Esophagus squamous epithelium (tissue), 5 donors: ENCODE data around the gene SFXN5. TPM values are rescaled to one million over a fixed set of nuclear protein-coding genes. Genes with fewer than 3 reads are reported as not detected.

Experiments
- DNase-seq: peaks from one replicate; lab custom pipeline; 2025; lab: John Stamatoyannopoulos, UW
- H3K27ac ChIP-seq, 4 donors: fragments of 200-600 bp; sonication (generic); one replicate each; pipeline ENCODE4 v1.5.1; 2016 to 2019; ENCODE audit warnings: mild to moderate bottlenecking in 1 of 4
- H3K27me3 ChIP-seq, 4 donors: fragments of 200-600 bp; sonication (generic); 1 replicate in 3 of 4; 2 replicates in 1 of 4; pipeline versions ENCODE4 v1.5.1 to v1.6.0; 2017 to 2021; ENCODE audit warnings: antibody characterized with exemption in 1 of 4
- H3K36me3 ChIP-seq, 3 donors: fragments of 200-600 bp; sonication (generic); one replicate each; pipeline ENCODE4 v1.5.1; 2016 to 2019
- H3K4me1 ChIP-seq, 3 donors: fragments of 200-600 bp; sonication (generic); one replicate each; pipeline ENCODE4 v1.5.1; 2017 to 2019
- H3K4me3 ChIP-seq, 4 donors: fragments of 200-600 bp; sonication (generic); 1 replicate in 3 of 4; 2 replicates in 1 of 4; pipeline ENCODE4 v1.5.1; 2016 to 2019; ENCODE audit warnings: mild to moderate bottlenecking in 2 of 4, moderate library complexity in 1 of 4
- H3K9me3 ChIP-seq, 3 donors: fragments of 200-600 bp; sonication (generic); one replicate each; pipeline ENCODE4 v1.5.1; 2016 to 2019
- CTCF ChIP-seq, 6 experiments: fragments of 450-650 bp in 4 of 6; fragments of 200-600 bp in 2 of 6; sonication (generic) in 2 of 6; IDR thresholded peaks; one replicate each; pipeline ENCODE4 v1.5.1; 2016 to 2019; ENCODE audit warnings: antibody characterized with exemption in 6 of 6, mild to moderate bottlenecking in 4 of 6, moderate library complexity in 4 of 6
- POLR2A ChIP-seq, 4 donors: fragments of 450-650 bp; IDR thresholded peaks; one replicate each; pipeline ENCODE4 v1.6.1; 2017; ENCODE audit warnings: antibody characterized with exemption in 4 of 4, mild to moderate bottlenecking in 4 of 4, moderate library complexity in 3 of 4
- WGBS, 2 donors: methylation state at CpG; one replicate each; pipeline ENCODE4 v1.1.5; 2018; 5-methylcytosine and 5-hydroxymethylcytosine counted together
- intact Hi-C: fragments of 100-400 bp; cut with DNase I; formaldehyde crosslinking; loops from one replicate; pipeline ENCODE4 v1.15.0; 2022
- total RNA-seq, 4 donors: library from RNA; depleted of rRNA; stranded (reverse); fragments of >200 nt; gene quantifications; one replicate each; pipeline ENCODE4 v1.1.0, GENCODE V29; 2016
- donor health status: DM: yes; HTN: yes; CAD: no.

The SFXN5 gene
- total RNA-seq, 4 donors from 2014 or later = 4.2 to 16.4 (median 12.7) TPM

- H3K36me3 ChIP-seq = no peaks in the 10 kb centered on the region
- no peaks in the 10 kb centered on the region for H3K9me3 ChIP-seq
- TF ChIP-seq CTCF (IDR thresholded peaks at IDR 0.05) = no peak
- TF ChIP-seq POLR2A (IDR thresholded peaks at IDR 0.05) = no peak
- peaks cover 0 to 87% (median 2%) of the 10 kb centered on the region in 4 donors for H3K27me3 ChIP-seq
- no peak for DNase-seq
- intact Hi-C loops = no loop called here
- peaks cover 0 to 22% (median 5%) of the 10 kb centered on the region in 3 donors for H3K4me1 ChIP-seq
- no peak overlapping the region for H3K4me3 ChIP-seq
- no peak overlapping the region for H3K27ac ChIP-seq
- 50 to 60% methylated on average over 4 to 5 of the region's 5 CpGs for WGBS, 2 donors
Observed at GRCh38 chr2:72932045-72932740, 139.3 kb downstream of the SFXN5 start.

GRCh38 chr2:72931280-72931910 lies 140.1 kb downstream of the SFXN5 start:
- no peak for DNase-seq
- H3K27ac ChIP-seq = no peak overlapping the region
- TF ChIP-seq CTCF (IDR thresholded peaks at IDR 0.05) = no peak
- no peaks in the 10 kb centered on the region for H3K36me3 ChIP-seq
- no peak overlapping the region for H3K4me3 ChIP-seq
- intact Hi-C loops = no loop called here
- H3K27me3 ChIP-seq = peaks cover 5 to 95% (median 7%) of the 10 kb centered on the region in 4 donors
- no peaks in the 10 kb centered on the region for H3K9me3 ChIP-seq
- H3K4me1 ChIP-seq = peaks cover 0 to 14% (median 0%) of the 10 kb centered on the region in 3 donors
- 75 to 78% methylated on average over 5 to 8 of the region's 14 CpGs for WGBS, 2 donors

GRCh38 chr2:72929010-72929409 lies 142.5 kb downstream of the SFXN5 start:
- no peak for TF ChIP-seq CTCF (IDR thresholded peaks at IDR 0.05)
- TF ChIP-seq POLR2A (IDR thresholded peaks at IDR 0.05) = no peak
- intact Hi-C loops = no loop called here
- WGBS, 2 donors = 88 to 89% methylated on average over 1 of the region's 1 CpG
- no peak for DNase-seq
- Histone ChIP-seq H3K9me3 (no peaks in the 10 kb centered on the region), H3K36me3 (no peaks in the 10 kb centered on the region), H3K4me3 (no peak overlapping the region), H3K4me1 (peaks cover 9 to 11% (median 10%) of the 10 kb centered on the region in 3 donors), H3K27ac (no peak overlapping the region), H3K27me3 (peaks cover 18 to 98% (median 26%) of the 10 kb centered on the region in 4 donors)

- TF ChIP-seq POLR2A (IDR thresholded peaks at IDR 0.05) = no peak
- no peak for TF ChIP-seq CTCF (IDR thresholded peaks at IDR 0.05)
- Histone ChIP-seq H3K27ac (no peak overlapping the region), H3K4me1 (peaks cover 11 to 17% (median 13%) of the 10 kb centered on the region in 3 donors), H3K4me3 (no peak overlapping the region), H3K27me3 (peaks cover 18 to 99% (median 35%) of the 10 kb centered on the region in 4 donors), H3K9me3 (no peaks in the 10 kb centered on the region), H3K36me3 (no peaks in the 10 kb centered on the region)
- intact Hi-C loops = no loop called here
- WGBS, 2 donors = 70 to 75% methylated on average over 7 to 8 of the region's 8 CpGs
- no peak for DNase-seq
Observed at GRCh38 chr2:72927619-72928550, 143.6 kb downstream of the SFXN5 start.
